IPS-20b (cell line): ENCODE measurements around the gene RAB11FIP4.
"Not testable (repeated sequence)": the region's sequence is repeated elsewhere in the genome, so short reads cannot be mapped to it uniquely, and the experiment has no call there.

Experiments used
- H3K27ac ChIP-seq: one replicate; pipeline ENCODE4 v1.5.1; 2013; ENCODE audit warnings: low read length
- H3K27me3 ChIP-seq: 2 replicates; pipeline ENCODE4 v1.6.1; 2013; ENCODE audit warnings: mild to moderate bottlenecking, low read length, inconsistent platforms; ENCODE audit not compliant: insufficient read depth
- H3K36me3 ChIP-seq: 2 replicates; pipeline ENCODE4 v1.6.1; 2013; ENCODE audit warnings: low read depth, mild to moderate bottlenecking, inconsistent platforms, low read length, moderate library complexity; ENCODE audit not compliant: insufficient read depth
- H3K4me1 ChIP-seq: 2 replicates; pipeline ENCODE4 v1.6.1; 2013; ENCODE audit warnings: mild to moderate bottlenecking, control low read depth, inconsistent platforms, low read length, moderate library complexity; ENCODE audit not compliant: insufficient read depth
- H3K4me3 ChIP-seq: 2 replicates; pipeline ENCODE4 v1.5.1; 2013; ENCODE audit warnings: mild to moderate bottlenecking, low read length, inconsistent platforms
- H3K9ac ChIP-seq: 2 replicates; pipeline ENCODE4 v1.6.1; 2013; ENCODE audit warnings: low read depth, mild to moderate bottlenecking, inconsistent platforms, low read length, moderate library complexity
- H3K9me3 ChIP-seq: 2 replicates; pipeline ENCODE4 v1.6.1; 2013; ENCODE audit warnings: mild to moderate bottlenecking, low read depth, low read length, inconsistent platforms; ENCODE audit not compliant: insufficient read depth

Gene RAB11FIP4

GRCh38 chr17:31442276-31442675 is 50.8 kb downstream of the RAB11FIP4 start:
- Histone ChIP-seq H3K4me1 (no peaks in the 10 kb centered on the region), H3K27me3 (no peaks in the 10 kb centered on the region), H3K9ac (no peak overlapping the region), H3K9me3 (no peaks in the 10 kb centered on the region), H3K4me3 (no peak overlapping the region), H3K27ac (no peak overlapping the region), H3K36me3 (no peaks in the 10 kb centered on the region)

GRCh38 chr17:31442856-31443255 is 51.4 kb downstream of the RAB11FIP4 start:
- not testable (repeated sequence) for H3K4me3 ChIP-seq, H3K9ac ChIP-seq, H3K36me3 ChIP-seq, H3K4me1 ChIP-seq, H3K27ac ChIP-seq, H3K9me3 ChIP-seq, H3K27me3 ChIP-seq

GRCh38 chr17:31443386-31443785 is 51.9 kb downstream of the RAB11FIP4 start:
- no peaks in the 10 kb centered on the region for H3K4me1 ChIP-seq
- H3K9ac ChIP-seq = no peak overlapping the region
- H3K27me3 ChIP-seq = no peaks in the 10 kb centered on the region
- no peak overlapping the region for H3K27ac ChIP-seq
- no peaks in the 10 kb centered on the region for H3K36me3 ChIP-seq
- no peak overlapping the region for H3K4me3 ChIP-seq
- H3K9me3 ChIP-seq = no peaks in the 10 kb centered on the region

GRCh38 chr17:31444026-31444425 is 52.6 kb downstream of the RAB11FIP4 start:
- Histone ChIP-seq H3K4me3 (no peak overlapping the region), H3K27ac (no peak overlapping the region), H3K36me3 (no peaks in the 10 kb centered on the region), H3K9ac (no peak overlapping the region), H3K4me1 (no peaks in the 10 kb centered on the region), H3K27me3 (no peaks in the 10 kb centered on the region), H3K9me3 (no peaks in the 10 kb centered on the region)

- H3K9me3 ChIP-seq = no peaks in the 10 kb centered on the region
- no peak overlapping the region for H3K4me3 ChIP-seq
- no peak overlapping the region for H3K27ac ChIP-seq
- no peaks in the 10 kb centered on the region for H3K36me3 ChIP-seq
- no peak overlapping the region for H3K9ac ChIP-seq
- no peaks in the 10 kb centered on the region for H3K4me1 ChIP-seq
- H3K27me3 ChIP-seq = no peaks in the 10 kb centered on the region
Measured at GRCh38 chr17:31446195-31446967, 54.9 kb downstream of the RAB11FIP4 start.

- H3K4me1 ChIP-seq = 0 out of 2 replicates have a peak, but pooled peaks cover 4% of the 10 kb centered on the region
Measured at GRCh38 chr17:31448467-31449077, 57.1 kb downstream of the RAB11FIP4 start.

GRCh38 chr17:31449111-31449510 is 57.6 kb downstream of the RAB11FIP4 start:
- Histone ChIP-seq H3K36me3 (no peaks in the 10 kb centered on the region), H3K4me3 (no peak overlapping the region), H3K27ac (no peak overlapping the region), H3K27me3 (no peaks in the 10 kb centered on the region), H3K9ac (no peak overlapping the region), H3K9me3 (no peaks in the 10 kb centered on the region), H3K4me1 (0 out of 2 replicates have a peak, but pooled peaks cover 4% of the 10 kb centered on the region)

More at GRCh38 chr17:31448467-31449077, 57.1 kb downstream of the RAB11FIP4 start:
- H3K9ac ChIP-seq = no peak overlapping the region
- H3K27me3 ChIP-seq = no peaks in the 10 kb centered on the region
- no peak overlapping the region for H3K27ac ChIP-seq
- no peaks in the 10 kb centered on the region for H3K36me3 ChIP-seq
- H3K9me3 ChIP-seq = no peaks in the 10 kb centered on the region
- H3K4me3 ChIP-seq = no peak overlapping the region

- no peaks in the 10 kb centered on the region for H3K9me3 ChIP-seq
- no peak overlapping the region for H3K27ac ChIP-seq
- no peaks in the 10 kb centered on the region for H3K36me3 ChIP-seq
- H3K27me3 ChIP-seq = no peaks in the 10 kb centered on the region
- H3K4me1 ChIP-seq = 0 out of 2 replicates have a peak, but pooled peaks cover 4% of the 10 kb centered on the region
- H3K4me3 ChIP-seq = no peak overlapping the region
- no peak overlapping the region for H3K9ac ChIP-seq
Measured at GRCh38 chr17:31449746-31450145, 58.3 kb downstream of the RAB11FIP4 start.

- Histone ChIP-seq H3K9me3 (no peaks in the 10 kb centered on the region; the same call in 1 of the 2 replicates), H3K9ac (no peak overlapping the region), H3K4me3 (no peak overlapping the region), H3K36me3 (no peaks in the 10 kb centered on the region), H3K4me1 (0 out of 2 replicates have a peak, but pooled peaks cover 4% of the 10 kb centered on the region), H3K27ac (no peak overlapping the region), H3K27me3 (no peaks in the 10 kb centered on the region)
Measured at GRCh38 chr17:31452101-31452500, 60.6 kb downstream of the RAB11FIP4 start.

- Histone ChIP-seq H3K27me3 (no peaks in the 10 kb centered on the region), H3K36me3 (no peaks in the 10 kb centered on the region), H3K9ac (no peak overlapping the region), H3K4me1 (0 out of 2 replicates have a peak, but pooled peaks cover 4% of the 10 kb centered on the region), H3K27ac (peak overlapping the region; percentile 33), H3K9me3 (no peaks in the 10 kb centered on the region; the same call in 1 of the 2 replicates), H3K4me3 (no peak overlapping the region)
Measured at GRCh38 chr17:31452561-31453110, 61.2 kb downstream of the RAB11FIP4 start.

GRCh38 chr17:31453896-31454295 is 62.4 kb downstream of the RAB11FIP4 start:
- H3K4me3 ChIP-seq = no peak overlapping the region

More at GRCh38 chr17:31453896-31454295, 62.4 kb downstream of the RAB11FIP4 start:
- no peaks in the 10 kb centered on the region for H3K36me3 ChIP-seq
- no peak overlapping the region for H3K27ac ChIP-seq
- H3K4me1 ChIP-seq = 0 out of 2 replicates have a peak, but pooled peaks cover 4% of the 10 kb centered on the region
- H3K27me3 ChIP-seq = no peaks in the 10 kb centered on the region
- no peaks in the 10 kb centered on the region; the same call in 1 of the 2 replicates for H3K9me3 ChIP-seq
- no peak overlapping the region for H3K9ac ChIP-seq
